GM19035 (cell line): Measurements from ENCODE around the gene ELF1.

Source experiments
- ATAC-seq: cut with Tn5 transposase; IDR thresholded peaks from one replicate; pipeline ENCODE4 v1.9.1; 2021; ENCODE audit not compliant: unreplicated experiment

The ELF1 gene

GRCh38 chr13:41006978-41007743 is 12.0 kb downstream of the ELF1 start:
- no peak for ATAC-seq

GRCh38 chr13:41006306-41006705 is 12.8 kb downstream of the ELF1 start:
- ATAC-seq, result no peak

- no peak for ATAC-seq
These were observed 13.4 kb downstream of the ELF1 start for GRCh38 chr13:41005704-41006103.

GRCh38 chr13:41004875-41005693 is 14.0 kb downstream of the ELF1 start:
- peak; percentile 75 for ATAC-seq

GRCh38 chr13:41002606-41003005 is 16.5 kb downstream of the ELF1 start:
- no peak for ATAC-seq

GRCh38 chr13:41001695-41002094 is 17.4 kb downstream of the ELF1 start:
- no peak for ATAC-seq

GRCh38 chr13:40999416-40999815 is 19.7 kb downstream of the ELF1 start:
- no peak for ATAC-seq

- no peak for ATAC-seq
These were observed 22.6 kb downstream of the ELF1 start for GRCh38 chr13:40996426-40997092.

GRCh38 chr13:40995997-40996396 is 23.1 kb downstream of the ELF1 start:
- ATAC-seq, result no peak

- peak; percentile 87 for ATAC-seq
These were observed 24.4 kb downstream of the ELF1 start for GRCh38 chr13:40994581-40995230.

- ATAC-seq, result no peak
These were observed 25.1 kb downstream of the ELF1 start for GRCh38 chr13:40993987-40994386.

- no peak for ATAC-seq
These were observed 26.2 kb downstream of the ELF1 start for GRCh38 chr13:40992678-40993518.

GRCh38 chr13:40987606-40988280 is 31.4 kb downstream of the ELF1 start:
- ATAC-seq, result no peak

- no peak for ATAC-seq
These were observed 32.8 kb downstream of the ELF1 start for GRCh38 chr13:40986101-40986856.

- ATAC-seq, result no peak
These were observed 33.6 kb downstream of the ELF1 start for GRCh38 chr13:40985381-40986100.

- ATAC-seq, result peak; percentile 54
These were observed 34.3 kb downstream of the ELF1 start for GRCh38 chr13:40984668-40985366.

GRCh38 chr13:40983725-40984667 is 35.1 kb downstream of the ELF1 start:
- no peak for ATAC-seq
